Astrocyte (in vitro differentiated cells and primary cell): ENCODE measurements around the gene CEP131. TPM values are rescaled to one million over a fixed set of nuclear protein-coding genes. Genes with fewer than 3 reads are reported as not detected.

ENCODE experiments used
- DNase-seq: peaks from one replicate; pipeline ENCODE4 v3.0.0-alpha.2; 2010; ENCODE audit warnings: low read depth
- FAIRE-seq: peaks from 2 replicates; lab custom pipeline; 2011; peaks lifted over from hg19 to GRCh38; lab: Jason Lieb, UNC
- H2AFZ ChIP-seq: 2 replicates; pipeline ENCODE4 v1.6.0; 2012; ENCODE audit warnings: low read depth, low read length, inconsistent platforms
- H3K27ac ChIP-seq: 2 replicates; pipeline ENCODE4 v1.5.1; 2011; ENCODE audit warnings: low read depth, low read length, inconsistent platforms
- H3K27me3 ChIP-seq: 2 replicates; pipeline ENCODE4 v1.6.0; 2011; ENCODE audit warnings: low read length, inconsistent platforms; ENCODE audit not compliant: insufficient read depth
- H3K36me3 ChIP-seq: 2 replicates; pipeline ENCODE4 v1.5.1; 2011; ENCODE audit warnings: low read length, inconsistent platforms; ENCODE audit not compliant: insufficient read depth
- H3K4me1 ChIP-seq: 2 replicates; pipeline ENCODE4 v1.5.1; 2011; ENCODE audit warnings: low read length, inconsistent platforms; ENCODE audit not compliant: insufficient read depth
- H3K4me2 ChIP-seq: 2 replicates; pipeline ENCODE4 v1.6.0; 2012; ENCODE audit warnings: low read length, inconsistent platforms
- H3K4me3 ChIP-seq: 2 replicates; pipeline ENCODE4 v1.5.1; 2011; ENCODE audit warnings: low read depth, mild to moderate bottlenecking, low read length, inconsistent platforms; ENCODE audit not compliant: insufficient read depth
- H3K79me2 ChIP-seq: 2 replicates; pipeline ENCODE4 v1.6.0; 2012; ENCODE audit warnings: mild to moderate bottlenecking, low read length, inconsistent platforms; ENCODE audit not compliant: insufficient read depth
- H3K9ac ChIP-seq: 2 replicates; pipeline ENCODE4 v1.6.0; 2012; ENCODE audit warnings: mild to moderate bottlenecking, low read length, inconsistent platforms
- H3K9me3 ChIP-seq: 2 replicates; pipeline ENCODE4 v1.5.1; 2012; ENCODE audit warnings: low read depth, mild to moderate bottlenecking, low read length, inconsistent platforms; ENCODE audit not compliant: insufficient read depth
- H4K20me1 ChIP-seq: 2 replicates; pipeline ENCODE4 v1.6.0; 2012; ENCODE audit warnings: low read length, inconsistent platforms; ENCODE audit not compliant: insufficient read depth
- H3K27ac Mint-ChIP-seq: one replicate; pipeline ENCODE4 v1.8.0; 2021; ENCODE audit warnings: mild to moderate bottlenecking, mixed read lengths; ENCODE audit not compliant: unreplicated experiment
- H3K27me3 Mint-ChIP-seq: one replicate; pipeline ENCODE4 v1.8.0; 2021; ENCODE audit warnings: low read depth, mixed read lengths; ENCODE audit not compliant: unreplicated experiment
- H3K36me3 Mint-ChIP-seq: one replicate; pipeline ENCODE4 v1.8.0; 2021; ENCODE audit warnings: low read depth, mixed read lengths; ENCODE audit not compliant: unreplicated experiment
- H3K4me1 Mint-ChIP-seq: one replicate; pipeline ENCODE4 v1.8.0; 2021; ENCODE audit warnings: low read depth, mixed read lengths; ENCODE audit not compliant: unreplicated experiment
- H3K4me3 Mint-ChIP-seq: one replicate; pipeline ENCODE4 v1.8.0; 2021; ENCODE audit warnings: mild to moderate bottlenecking, moderate library complexity, mixed read lengths; ENCODE audit not compliant: unreplicated experiment
- H3K9me3 Mint-ChIP-seq: one replicate; pipeline ENCODE4 v1.8.0; 2021; ENCODE audit warnings: mild to moderate bottlenecking, mixed read lengths; ENCODE audit not compliant: unreplicated experiment
- EZH2 ChIP-seq: IDR thresholded peaks from 2 replicates; pipeline ENCODE4 v1.6.1; 2012; ENCODE audit warnings: mild to moderate bottlenecking, low read length, inconsistent platforms; ENCODE audit not compliant: insufficient read depth
- total RNA-seq: library from RNA; stranded (reverse); gene quantifications from 2 replicates; pipeline ENCODE4 v1.2.1, GENCODE V29; 2021
- TF ChIP-seq, protein P1 (sequence below): IDR thresholded peaks from 2 replicates; pipeline ENCODE4 v1.5.1; 2011; ENCODE audit warnings: low read depth, mild to moderate bottlenecking, inconsistent platforms, low read length, moderate library complexity; ENCODE audit not compliant: insufficient read depth

Gene CEP131
- total RNA-seq, 1 donor from 2014 or later = 5.8 TPM

GRCh38 chr17:81251709-81252301 is 29.0 kb upstream of the CEP131 start:
- H3K4me3 Mint-ChIP-seq = no peak overlapping the region
- Histone ChIP-seq H4K20me1 (peaks cover 53% of the 10 kb centered on the region), H3K36me3 (no peaks in the 10 kb centered on the region), H3K79me2 (peaks cover 8% of the 10 kb centered on the region), H3K9ac (no peak overlapping the region), H2AFZ (no peak overlapping the region), H3K4me3 (no peak overlapping the region), H3K27me3 (no peaks in the 10 kb centered on the region), H3K4me2 (no peak overlapping the region), H3K9me3 (no peaks in the 10 kb centered on the region), H3K4me1 (peaks cover 15% of the 10 kb centered on the region), H3K27ac (no peak overlapping the region)
- H3K27me3 Mint-ChIP-seq = no peaks in the 10 kb centered on the region
- DNase-seq (no peak), FAIRE-seq (no peak)
- TF ChIP-seq, protein P1, sequence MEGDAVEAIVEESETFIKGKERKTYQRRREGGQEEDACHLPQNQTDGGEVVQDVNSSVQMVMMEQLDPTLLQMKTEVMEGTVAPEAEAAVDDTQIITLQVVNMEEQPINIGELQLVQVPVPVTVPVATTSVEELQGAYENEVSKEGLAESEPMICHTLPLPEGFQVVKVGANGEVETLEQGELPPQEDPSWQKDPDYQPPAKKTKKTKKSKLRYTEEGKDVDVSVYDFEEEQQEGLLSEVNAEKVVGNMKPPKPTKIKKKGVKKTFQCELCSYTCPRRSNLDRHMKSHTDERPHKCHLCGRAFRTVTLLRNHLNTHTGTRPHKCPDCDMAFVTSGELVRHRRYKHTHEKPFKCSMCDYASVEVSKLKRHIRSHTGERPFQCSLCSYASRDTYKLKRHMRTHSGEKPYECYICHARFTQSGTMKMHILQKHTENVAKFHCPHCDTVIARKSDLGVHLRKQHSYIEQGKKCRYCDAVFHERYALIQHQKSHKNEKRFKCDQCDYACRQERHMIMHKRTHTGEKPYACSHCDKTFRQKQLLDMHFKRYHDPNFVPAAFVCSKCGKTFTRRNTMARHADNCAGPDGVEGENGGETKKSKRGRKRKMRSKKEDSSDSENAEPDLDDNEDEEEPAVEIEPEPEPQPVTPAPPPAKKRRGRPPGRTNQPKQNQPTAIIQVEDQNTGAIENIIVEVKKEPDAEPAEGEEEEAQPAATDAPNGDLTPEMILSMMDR = no peak
- TF ChIP-seq EZH2 = no peak
- H3K36me3 Mint-ChIP-seq = peaks cover 10% of the 10 kb centered on the region
- peaks cover 2% of the 10 kb centered on the region for H3K9me3 Mint-ChIP-seq
- no peak overlapping the region for H3K27ac Mint-ChIP-seq
- peaks cover 2% of the 10 kb centered on the region for H3K4me1 Mint-ChIP-seq

DNA sequence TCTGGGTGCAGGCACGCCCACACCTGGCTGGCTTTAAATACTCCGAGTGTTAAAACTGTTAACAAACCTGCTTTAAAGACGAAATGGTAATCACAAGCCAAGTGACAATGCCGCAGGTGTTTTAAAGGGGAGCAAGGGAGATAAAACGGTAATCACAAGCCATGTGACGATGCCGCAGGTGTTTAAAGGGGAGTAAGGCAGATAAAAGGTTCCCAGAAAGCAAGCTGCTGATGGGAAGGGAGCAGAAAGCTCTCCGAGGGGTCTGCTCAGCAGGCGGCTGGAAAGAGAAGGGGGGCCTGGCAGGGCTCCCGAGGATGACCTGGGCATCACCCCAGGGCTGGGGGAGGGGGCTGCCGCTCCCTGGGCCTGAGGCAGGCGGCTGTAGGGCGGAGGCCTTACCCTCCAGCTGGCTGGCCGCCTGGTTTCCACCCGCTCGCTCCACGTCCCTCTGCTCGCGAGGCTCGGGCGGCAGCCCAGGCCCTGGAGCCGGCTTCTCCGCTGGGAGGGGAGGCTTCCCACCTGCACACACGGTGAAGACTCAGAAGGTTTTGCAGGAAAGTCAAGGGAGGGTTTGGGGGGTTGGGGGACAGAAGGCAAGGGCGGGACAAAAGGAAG is 28.4 kb upstream of the CEP131 start:
- DNase-seq = no peak
- Mint-ChIP-seq H3K4me1 (peaks cover 2% of the 10 kb centered on the region), H3K9me3 (peaks cover 2% of the 10 kb centered on the region), H3K27ac (no peak overlapping the region), H3K27me3 (no peaks in the 10 kb centered on the region), H3K36me3 (peaks cover 9% of the 10 kb centered on the region), H3K4me3 (no peak overlapping the region)
- Histone ChIP-seq H3K9me3 (no peaks in the 10 kb centered on the region), H3K9ac (no peak overlapping the region), H3K27ac (no peak overlapping the region), H3K36me3 (no peaks in the 10 kb centered on the region), H3K79me2 (peaks cover 8% of the 10 kb centered on the region), H3K4me1 (peaks cover 12% of the 10 kb centered on the region), H3K4me2 (no peak overlapping the region), H3K27me3 (no peaks in the 10 kb centered on the region), H2AFZ (no peak overlapping the region), H4K20me1 (peaks cover 50% of the 10 kb centered on the region), H3K4me3 (no peak overlapping the region)
- FAIRE-seq = no peak
- TF ChIP-seq EZH2 = no peak
- TF ChIP-seq, protein P1 = no peak
